ENCODE measurements around the gene LITAFD. TPM values are rescaled to one million over a fixed set of nuclear protein-coding genes. Genes with fewer than 3 reads are reported as not detected.
"Not testable (repeated sequence)": the region's sequence is repeated elsewhere in the genome, so short reads cannot be mapped to it uniquely, and the experiment has no call there.

Gene LITAFD
- total RNA-seq, 1 donor from 2014 or later = not detected

- H3K27ac ChIP-seq = peak overlapping the region; percentile 38 to 91
- intact Hi-C loops (cut with DNase I) = loop anchor here (2.0 to 5.0 kb wide), 3 partner anchors 193 to 246 kb away; partner anchors contain the start of genes ABAT, HAPSTR1 and METTL22
- no peak for DNase-seq (ENCODE audit: low spot score in 2 of 2)
- no peaks in the 10 kb centered on the region for H3K36me3 ChIP-seq
- no peak for TF ChIP-seq CTCF (IDR thresholded peaks at IDR 0.05)
- H3K4me3 ChIP-seq = peak overlapping the region; percentile 80 to 92
- H3K9me3 ChIP-seq = no peaks in the 10 kb centered on the region
- no peaks in the 10 kb centered on the region for H3K27me3 ChIP-seq
- peaks cover 11 to 50% of the 10 kb centered on the region in 2 donors for H3K4me1 ChIP-seq
Measured at GRCh38 chr16:8867932-8868415, 14.2 kb upstream of the LITAFD start.

- Histone ChIP-seq H3K27me3 (no peaks in the 10 kb centered on the region), H3K4me1 (peaks cover 11 to 46% of the 10 kb centered on the region in 2 donors), H3K27ac (peak within 1 kb of the TSS; percentile 55 to 91), H3K4me3 (peak within 1 kb of the TSS; percentile 80 to 92), H3K9me3 (no peaks in the 10 kb centered on the region), H3K36me3 (no peaks in the 10 kb centered on the region)
- DNase-seq (ENCODE audit: low spot score in 2 of 2) = peak; percentile 61 to 91
- no peak for TF ChIP-seq CTCF (IDR thresholded peaks at IDR 0.05)
- intact Hi-C loops (cut with DNase I) = loop anchor here (1.0 to 5.0 kb wide), 4 partner anchors 71 to 246 kb away; partner anchors contain the start of genes ABAT, HAPSTR1, METTL22 and PMM2
Measured at GRCh38 chr16:8868416-8869211, 13.5 kb upstream of the LITAFD start, which contains the start of gene CARHSP1. TSS of gene CARHSP1 (minus strand) at chr16:8869006. CDS start at chr16:8859328, 9,678 bp downstream.

- TF ChIP-seq CTCF (IDR thresholded peaks at IDR 0.05) = no peak
- Histone ChIP-seq H3K27me3 (no peaks in the 10 kb centered on the region), H3K27ac (peak overlapping the region; percentile 55 to 91), H3K4me3 (peak overlapping the region; percentile 80 to 92), H3K9me3 (no peaks in the 10 kb centered on the region), H3K4me1 (peaks cover 11 to 38% of the 10 kb centered on the region in 2 donors), H3K36me3 (no peaks in the 10 kb centered on the region)
- intact Hi-C loops (cut with DNase I) = loop anchor here (1.0 to 5.0 kb wide), 4 partner anchors 72 to 247 kb away; partner anchors contain the start of genes ABAT, HAPSTR1, METTL22 and PMM2
- DNase-seq (ENCODE audit: low spot score in 2 of 2) = no peak
Measured at GRCh38 chr16:8869212-8869987, 12.8 kb upstream of the LITAFD start.

GRCh38 chr16:8869988-8870241 is 12.2 kb upstream of the LITAFD start:
- peak overlapping the region in 1 of 2 donors; percentile 91 for H3K27ac ChIP-seq
- not testable (repeated sequence) for H3K4me3 ChIP-seq
- intact Hi-C loops (cut with DNase I) = loop anchor here (1.0 to 5.0 kb wide), 4 partner anchors 73 to 248 kb away; partner anchors contain the start of genes ABAT, HAPSTR1, METTL22 and PMM2

GRCh38 chr16:8872071-8872470 is 10.1 kb upstream of the LITAFD start:
- Histone ChIP-seq H3K36me3 (no peaks in the 10 kb centered on the region), H3K27me3 (no peaks in the 10 kb centered on the region), H3K9me3 (no peaks in the 10 kb centered on the region), H3K4me3 (no peak overlapping the region), H3K4me1 (peaks cover 2 to 14% of the 10 kb centered on the region in 2 donors), H3K27ac (no peak overlapping the region)
- TF ChIP-seq CTCF (IDR thresholded peaks at IDR 0.05) = no peak
- no peak for DNase-seq (ENCODE audit: low spot score in 2 of 2)
- intact Hi-C loops (cut with DNase I) = no loop called here

More at GRCh38 chr16:8869988-8870241, 12.2 kb upstream of the LITAFD start:
- H3K4me1 ChIP-seq = peaks cover 11 to 33% of the 10 kb centered on the region in 2 donors
- not testable (repeated sequence) for DNase-seq (ENCODE audit: low spot score in 2 of 2); H3K9me3 ChIP-seq; H3K27me3 ChIP-seq; H3K36me3 ChIP-seq

All from ascending aorta (tissue), 2 donors.